ENCODE results near the gene TMPRSS3.

The TMPRSS3 gene

DNA sequence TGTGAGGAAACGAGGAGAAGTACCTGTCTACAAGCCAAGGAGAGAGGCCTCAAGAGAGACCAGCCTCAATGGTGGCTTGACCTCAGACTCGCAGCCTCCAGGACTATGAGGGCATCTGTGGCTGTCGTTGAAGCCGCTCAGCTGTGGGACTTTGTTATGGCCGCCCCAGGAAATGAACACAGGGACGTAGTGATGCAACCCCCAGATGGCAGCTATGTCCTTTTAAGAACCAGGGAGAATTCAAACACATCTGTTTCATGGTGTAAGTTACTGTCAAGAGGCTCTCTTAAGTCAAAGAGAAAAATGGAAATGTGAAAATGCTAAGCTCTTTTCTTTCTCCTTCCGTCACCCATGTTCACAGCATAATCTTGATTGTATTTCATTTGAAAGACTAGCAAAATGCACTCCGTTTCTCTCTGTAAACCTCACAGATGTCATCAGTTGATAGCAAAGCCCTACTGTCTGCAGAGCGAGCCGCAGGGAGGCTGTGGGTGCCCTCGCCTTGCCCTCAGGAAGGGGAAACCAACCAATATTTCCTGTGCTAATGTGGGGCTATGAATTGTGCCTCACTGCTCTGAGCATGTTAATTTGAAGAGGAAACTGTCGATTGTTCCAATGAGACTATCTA, 29.2 kb upstream of the TMPRSS3 start:
- Mint-ChIP-seq H3K4me3 (peak overlapping the region; percentile 80 to 85), H3K36me3 (ENCODE audit: insufficient read depth) (peaks cover 65% of the 10 kb centered on the region), H3K27ac (peak overlapping the region; percentile 64 to 91), H3K27me3 (no peaks in the 10 kb centered on the region), H3K9me3 (no peaks in the 10 kb centered on the region), H3K4me1 (ENCODE audit: low read depth in 2 of 2) (peaks cover 65 to 68% of the 10 kb centered on the region in 2 donors)
- peak; percentile 85 for ATAC-seq (replicated peaks)
- DNase-seq = peak; percentile 80 to 86 (median 82)

DNA sequence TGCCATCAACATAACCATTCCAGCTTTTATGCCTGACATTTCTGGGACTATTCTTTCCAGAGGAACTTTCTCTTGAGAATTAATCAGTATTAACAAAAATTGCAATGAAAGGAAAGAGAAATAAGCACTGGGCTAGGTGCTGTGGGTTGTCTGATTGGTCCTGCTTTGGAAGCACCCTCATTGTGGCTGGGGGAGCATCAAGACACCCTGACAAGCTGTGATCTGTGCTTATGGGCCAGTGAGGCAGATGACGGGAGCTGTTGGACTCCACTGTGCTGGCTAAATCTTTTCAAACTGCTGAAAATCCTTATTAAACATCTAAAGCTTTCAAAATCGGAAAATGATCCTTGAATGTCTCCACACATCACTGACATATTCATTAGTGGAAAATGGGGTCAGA, 27.8 kb upstream of the TMPRSS3 start:
- DNase-seq (no peak), ATAC-seq (replicated peaks) (no peak)
- Mint-ChIP-seq H3K4me1 (ENCODE audit: low read depth in 2 of 2) (peaks cover 69 to 82% of the 10 kb centered on the region in 2 donors), H3K9me3 (no peaks in the 10 kb centered on the region), H3K27ac (peak overlapping the region; percentile 64 to 91), H3K36me3 (ENCODE audit: insufficient read depth) (peaks cover 78% of the 10 kb centered on the region), H3K4me3 (peak overlapping the region; percentile 80 to 85), H3K27me3 (no peaks in the 10 kb centered on the region)

DNA sequence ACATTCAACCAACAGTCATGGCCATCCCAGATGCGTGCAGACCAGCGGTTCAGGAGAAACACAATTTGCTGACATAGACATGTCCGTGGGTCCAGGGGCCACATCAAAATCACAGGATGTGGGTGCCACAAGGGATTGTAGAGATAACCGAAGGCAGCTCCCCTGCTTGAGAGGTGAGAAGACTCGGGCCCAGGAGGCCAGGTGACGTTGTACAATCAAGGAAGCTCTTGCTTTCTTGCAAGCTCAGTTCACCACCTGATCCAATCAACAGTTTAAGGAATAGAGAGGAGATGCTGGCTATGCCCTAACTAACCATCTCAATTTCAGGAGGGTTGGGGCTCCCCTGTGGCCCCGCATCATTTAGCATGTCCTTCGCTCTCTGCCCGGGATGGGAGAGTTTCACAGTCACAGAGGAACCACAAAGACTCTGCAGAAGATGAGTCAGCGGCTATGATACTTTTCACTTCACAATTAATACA, 27.4 kb upstream of the TMPRSS3 start:
- H3K36me3 Mint-ChIP-seq (ENCODE audit: insufficient read depth) = peaks cover 83% of the 10 kb centered on the region
- DNase-seq = peak; percentile 46 to 53 (median 50)
- H3K4me3 Mint-ChIP-seq = peak overlapping the region; percentile 80 to 85
- H3K27ac Mint-ChIP-seq = peak overlapping the region; percentile 64 to 91
- peaks cover 69 to 84% of the 10 kb centered on the region in 2 donors for H3K4me1 Mint-ChIP-seq (ENCODE audit: low read depth in 2 of 2)
- H3K9me3 Mint-ChIP-seq = no peaks in the 10 kb centered on the region
- peak; percentile 34 for ATAC-seq (replicated peaks)
- H3K27me3 Mint-ChIP-seq = no peaks in the 10 kb centered on the region

DNA sequence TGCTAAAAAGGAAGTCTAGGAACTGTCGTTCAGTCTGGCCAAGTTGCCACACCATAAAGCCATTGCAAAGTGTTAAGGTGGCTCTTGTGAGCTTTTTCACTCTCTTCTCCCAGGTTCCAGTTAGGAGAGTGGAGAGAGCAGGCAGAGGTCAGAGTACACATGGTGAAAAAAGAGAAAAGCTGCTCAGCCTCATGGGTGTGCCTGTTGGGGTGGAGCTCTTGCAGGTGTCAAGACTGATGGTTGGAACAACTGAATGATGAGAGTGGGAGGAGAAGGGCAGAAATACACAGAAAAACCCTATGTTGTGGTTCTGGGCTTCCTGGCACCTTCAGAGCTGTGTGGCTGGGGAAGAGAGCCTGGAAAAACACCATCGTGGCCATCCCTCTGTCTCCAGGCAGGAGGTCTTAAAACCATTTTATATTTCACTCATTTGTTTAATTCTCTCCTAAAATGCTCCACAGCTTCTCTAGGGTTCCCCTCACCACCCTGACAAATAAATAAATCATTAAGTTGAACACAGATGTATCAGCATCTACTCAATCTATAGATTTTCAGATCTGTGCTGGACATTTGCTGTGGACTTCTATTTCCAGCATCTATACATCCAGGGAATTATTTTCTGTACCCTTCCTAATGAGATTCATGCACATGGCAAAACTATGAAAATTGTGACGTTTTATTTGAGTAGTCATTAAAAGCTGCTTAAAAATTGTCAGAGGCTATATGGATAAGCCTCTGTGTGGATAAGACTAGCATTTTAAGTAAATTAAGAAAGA, 25.4 kb upstream of the TMPRSS3 start:
- Mint-ChIP-seq H3K4me1 (ENCODE audit: low read depth in 2 of 2) (peaks cover 63 to 78% of the 10 kb centered on the region in 2 donors), H3K36me3 (ENCODE audit: insufficient read depth) (peaks cover 87% of the 10 kb centered on the region), H3K4me3 (peak overlapping the region; percentile 34 to 43), H3K27me3 (no peaks in the 10 kb centered on the region), H3K27ac (peak overlapping the region in 1 of 2 donors; percentile 83), H3K9me3 (no peaks in the 10 kb centered on the region)
- ATAC-seq (replicated peaks) (no peak), DNase-seq (no peak)

DNA sequence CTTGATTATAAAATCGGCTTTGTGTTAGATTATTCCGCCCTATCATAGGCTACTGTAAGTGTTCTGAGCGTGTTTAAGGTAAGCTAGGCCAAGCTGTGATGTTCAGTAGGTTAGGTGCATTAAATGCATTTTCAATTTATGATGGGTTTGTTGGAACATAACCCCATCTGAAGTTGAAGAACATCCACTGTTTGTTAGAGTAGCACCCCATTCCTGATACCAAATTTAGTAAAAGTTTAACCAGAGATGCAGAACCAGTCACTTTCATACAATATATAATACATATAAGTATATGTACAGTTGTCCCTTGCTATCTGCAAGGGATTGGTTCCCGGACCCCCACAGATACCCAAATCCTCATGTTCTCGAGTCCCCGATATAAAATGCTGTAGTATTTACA, 24.0 kb upstream of the TMPRSS3 start:
- H3K27me3 Mint-ChIP-seq = no peaks in the 10 kb centered on the region
- peaks cover 91% of the 10 kb centered on the region for H3K36me3 Mint-ChIP-seq (ENCODE audit: insufficient read depth)
- DNase-seq = no peak
- no peaks in the 10 kb centered on the region for H3K9me3 Mint-ChIP-seq
- H3K27ac Mint-ChIP-seq = no peak overlapping the region
- no peak overlapping the region for H3K4me3 Mint-ChIP-seq
- H3K4me1 Mint-ChIP-seq (ENCODE audit: low read depth in 2 of 2) = peaks cover 63 to 79% of the 10 kb centered on the region in 2 donors
- ATAC-seq (replicated peaks) = no peak

DNA sequence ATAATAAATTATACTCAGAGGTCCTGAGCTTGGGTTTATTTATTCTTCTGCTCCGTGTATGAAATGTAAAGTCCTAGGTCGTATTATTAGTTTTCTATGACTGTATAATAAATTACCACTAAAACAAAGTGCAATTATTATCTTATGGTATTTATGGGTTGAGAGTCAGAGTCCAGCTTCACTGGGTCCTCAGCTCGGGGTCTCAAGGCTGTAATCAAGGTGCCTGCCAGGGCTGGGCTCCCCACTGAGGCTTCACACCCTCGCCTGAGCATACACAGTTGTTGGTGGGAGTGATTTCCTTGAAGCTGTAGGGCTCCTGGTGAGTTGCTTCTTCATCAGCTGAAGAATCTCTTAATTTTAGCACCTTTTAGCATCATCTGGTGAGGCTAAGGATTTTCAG, 23.0 kb upstream of the TMPRSS3 start:
- Mint-ChIP-seq H3K27me3 (no peaks in the 10 kb centered on the region), H3K4me1 (ENCODE audit: low read depth in 2 of 2) (peaks cover 64 to 79% of the 10 kb centered on the region in 2 donors), H3K9me3 (no peaks in the 10 kb centered on the region), H3K36me3 (ENCODE audit: insufficient read depth) (peaks cover 92% of the 10 kb centered on the region), H3K27ac (peak overlapping the region in 1 of 2 donors; percentile 63), H3K4me3 (no peak overlapping the region)
- ATAC-seq (replicated peaks) = no peak
- DNase-seq = no peak

DNA sequence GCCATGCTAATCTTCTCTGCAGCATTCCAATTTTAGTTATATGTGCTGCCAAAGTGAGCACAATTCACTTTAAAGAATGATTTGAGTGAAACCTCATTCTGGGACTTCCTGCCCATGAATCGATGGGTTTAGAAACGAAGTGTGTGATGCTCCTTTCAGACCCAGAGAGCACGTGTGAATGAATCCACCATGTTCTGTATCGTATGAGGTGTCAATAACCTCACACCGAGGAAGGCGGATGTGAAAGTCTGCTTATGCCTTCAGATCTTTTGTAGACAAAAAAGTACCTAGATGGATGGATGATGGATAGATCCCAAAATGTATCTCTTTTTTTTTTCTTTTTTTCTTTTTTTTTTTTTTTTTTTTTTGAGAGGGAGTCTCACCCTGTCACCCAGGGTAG, 21.7 kb upstream of the TMPRSS3 start:
- H3K9me3 Mint-ChIP-seq = no peaks in the 10 kb centered on the region

DNA sequence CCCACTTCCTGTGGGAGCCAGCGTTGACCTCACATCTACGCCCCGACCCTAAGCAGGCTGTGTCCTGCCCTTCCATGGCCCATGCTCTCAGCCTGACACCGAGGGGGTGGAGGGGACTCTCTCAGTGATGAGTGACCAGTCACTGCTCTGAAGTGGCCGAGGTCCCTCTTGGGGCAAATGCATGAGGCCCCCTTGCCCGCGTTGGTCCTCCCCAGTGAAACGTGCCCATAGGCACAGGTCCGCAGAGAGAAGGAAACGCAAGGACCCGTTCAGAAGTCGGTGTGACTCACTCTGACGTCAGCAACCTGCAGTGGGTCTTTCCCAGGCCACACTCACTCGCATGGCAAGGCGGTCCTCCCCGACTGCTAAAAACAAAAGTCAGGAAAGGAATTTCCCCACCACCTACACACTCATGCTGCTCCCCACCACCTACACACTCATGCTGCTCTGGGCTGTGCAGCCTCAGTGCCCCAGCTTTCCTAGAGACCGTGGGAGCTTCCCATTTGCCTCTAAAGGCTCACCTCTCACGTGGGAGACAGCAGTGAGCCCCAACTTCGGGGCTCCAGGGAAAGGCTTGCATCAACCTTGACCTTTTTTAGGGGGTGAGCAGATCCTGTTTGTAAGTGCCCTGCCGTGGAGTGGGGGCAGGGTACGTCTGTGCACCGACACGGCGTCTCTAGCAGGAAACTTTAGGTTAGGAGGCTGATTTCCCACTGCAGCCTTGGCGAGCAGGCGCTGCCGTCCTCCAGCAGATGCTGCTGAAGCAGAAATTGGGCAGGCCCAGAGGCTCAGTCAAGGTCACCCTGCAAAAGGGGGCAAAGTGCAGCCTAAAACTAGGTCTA, 19.3 kb upstream of the TMPRSS3 start:
- Mint-ChIP-seq H3K4me3 (peak overlapping the region; percentile 76 to 83), H3K27me3 (no peaks in the 10 kb centered on the region), H3K9me3 (no peaks in the 10 kb centered on the region), H3K36me3 (ENCODE audit: insufficient read depth) (peaks cover 69% of the 10 kb centered on the region), H3K27ac (peak overlapping the region in 1 of 2 donors; percentile 100), H3K4me1 (ENCODE audit: low read depth in 2 of 2) (peaks cover 43 to 57% of the 10 kb centered on the region in 2 donors)
- peak; percentile 89 for ATAC-seq (replicated peaks)
- peak; percentile 80 to 83 (median 82) for DNase-seq

More for the DNA sequence above, 21.7 kb upstream of the TMPRSS3 start:
- Mint-ChIP-seq H3K4me1 (ENCODE audit: low read depth in 2 of 2) (peaks cover 57 to 78% of the 10 kb centered on the region in 2 donors), H3K4me3 (peak overlapping the region; percentile 12 to 62), H3K27ac (no peak overlapping the region), H3K27me3 (no peaks in the 10 kb centered on the region), H3K36me3 (ENCODE audit: insufficient read depth) (peaks cover 87% of the 10 kb centered on the region)
- peak; percentile 45 for ATAC-seq (replicated peaks)
- peak; percentile 30 to 56 (median 34) for DNase-seq

DNA sequence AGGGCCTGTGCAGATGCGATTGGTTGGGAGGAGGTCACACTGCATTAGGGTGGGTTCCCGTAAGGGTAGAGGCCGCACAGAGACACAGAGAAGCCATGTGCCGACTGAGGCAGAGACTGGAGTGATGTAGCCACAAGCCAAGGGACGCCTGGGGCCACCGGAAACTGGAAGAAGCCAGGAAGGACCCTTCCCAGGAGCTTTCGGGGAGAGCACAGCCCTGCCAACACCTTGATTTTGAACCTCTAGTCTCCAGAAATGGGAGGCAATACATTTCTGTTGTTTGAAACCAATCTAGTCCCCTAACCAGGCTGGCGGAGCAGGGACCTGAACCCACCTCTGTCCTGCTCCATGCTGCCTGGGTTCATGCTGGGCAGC, 18.7 kb upstream of the TMPRSS3 start:
- ATAC-seq (replicated peaks) (no peak), DNase-seq (no peak)
- no peaks in the 10 kb centered on the region for H3K27me3 Mint-ChIP-seq
- H3K36me3 Mint-ChIP-seq (ENCODE audit: insufficient read depth) = peaks cover 63% of the 10 kb centered on the region
- H3K27ac Mint-ChIP-seq = peak overlapping the region in 1 of 2 donors; percentile 100
- H3K4me1 Mint-ChIP-seq (ENCODE audit: low read depth in 2 of 2) = peaks cover 47 to 52% of the 10 kb centered on the region in 2 donors
- H3K4me3 Mint-ChIP-seq = peak overlapping the region; percentile 76 to 83
- no peaks in the 10 kb centered on the region for H3K9me3 Mint-ChIP-seq

DNA sequence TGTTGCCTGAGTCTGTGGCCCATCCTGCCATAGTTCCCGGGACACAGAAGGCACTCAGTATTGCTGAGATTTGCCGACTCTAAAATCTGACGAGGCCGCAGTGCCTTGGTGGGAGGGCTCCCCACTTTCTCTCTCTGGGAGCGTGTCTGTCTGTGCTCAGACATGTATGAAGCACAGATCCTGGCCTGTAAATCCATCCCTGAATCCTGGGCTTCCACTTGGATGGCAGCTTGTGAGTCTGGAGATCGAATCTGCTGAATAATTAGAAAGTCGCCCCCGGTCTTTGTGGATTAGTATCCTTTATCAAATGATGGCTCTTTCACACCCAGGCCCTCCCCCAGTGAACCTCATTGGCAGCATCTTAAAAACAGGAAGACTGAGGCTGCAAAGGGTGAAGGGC, 18.2 kb upstream of the TMPRSS3 start:
- Mint-ChIP-seq H3K9me3 (no peaks in the 10 kb centered on the region), H3K4me3 (peak overlapping the region; percentile 76 to 83), H3K27ac (peak overlapping the region in 1 of 2 donors; percentile 100), H3K4me1 (ENCODE audit: low read depth in 2 of 2) (peaks cover 49 to 50% of the 10 kb centered on the region in 2 donors), H3K36me3 (ENCODE audit: insufficient read depth) (peaks cover 58% of the 10 kb centered on the region), H3K27me3 (no peaks in the 10 kb centered on the region)
- DNase-seq (no peak), ATAC-seq (replicated peaks) (no peak)

DNA sequence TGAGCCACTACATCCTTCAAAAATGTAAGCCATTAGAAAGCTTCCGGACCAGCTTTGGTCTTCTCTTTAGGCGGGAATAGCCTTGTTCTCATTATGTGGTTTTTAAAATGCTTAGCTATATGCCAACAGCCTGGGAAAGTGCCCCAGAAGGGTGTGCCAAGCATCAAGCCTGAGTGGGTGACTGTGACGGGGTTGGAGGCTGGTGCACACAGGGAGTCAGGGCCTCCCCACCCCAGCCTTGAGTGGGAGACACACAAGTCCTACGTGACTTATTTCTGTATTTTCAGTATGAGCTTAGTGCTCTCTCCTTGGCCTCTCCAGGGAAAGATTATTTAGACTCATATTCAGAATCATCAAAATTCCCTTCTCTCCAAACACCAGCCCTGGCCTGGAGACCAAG, 17.6 kb upstream of the TMPRSS3 start:
- Mint-ChIP-seq H3K27ac (peak overlapping the region in 1 of 2 donors; percentile 100), H3K4me3 (peak overlapping the region; percentile 34 to 83)
- no peak for DNase-seq

DNA sequence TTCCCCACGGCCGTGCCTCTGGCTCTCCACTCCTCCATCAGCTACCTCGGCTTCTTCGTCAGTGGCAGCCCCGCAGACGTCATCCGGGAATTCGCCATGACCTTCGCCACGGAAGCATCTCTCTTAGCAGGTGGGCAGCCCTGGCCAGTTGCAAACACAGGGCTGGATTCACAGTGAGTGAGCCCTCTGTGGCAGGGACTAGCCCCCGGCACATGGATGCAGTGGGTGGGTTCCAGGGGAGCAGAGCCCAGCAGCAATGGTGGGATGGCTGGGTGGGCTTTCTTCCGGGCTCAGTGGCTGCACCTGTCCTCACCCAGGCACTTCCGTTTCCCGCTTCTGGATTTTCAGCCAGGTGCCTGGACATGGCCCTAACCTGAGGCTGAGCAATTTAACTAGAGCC, 17.2 kb upstream of the TMPRSS3 start:
- H3K9me3 Mint-ChIP-seq = no peaks in the 10 kb centered on the region
- peak overlapping the region; percentile 34 to 83 for H3K4me3 Mint-ChIP-seq
- no peaks in the 10 kb centered on the region for H3K27me3 Mint-ChIP-seq
- H3K27ac Mint-ChIP-seq = peak overlapping the region in 1 of 2 donors; percentile 100
- peaks cover 48 to 49% of the 10 kb centered on the region in 2 donors for H3K4me1 Mint-ChIP-seq (ENCODE audit: low read depth in 2 of 2)
- no peak for ATAC-seq (replicated peaks)
- peaks cover 48% of the 10 kb centered on the region for H3K36me3 Mint-ChIP-seq (ENCODE audit: insufficient read depth)
- DNase-seq = no peak

More for the DNA sequence above, 17.6 kb upstream of the TMPRSS3 start:
- ATAC-seq (replicated peaks) = no peak
- Mint-ChIP-seq H3K4me1 (ENCODE audit: low read depth in 2 of 2) (peaks cover 46 to 47% of the 10 kb centered on the region in 2 donors), H3K27me3 (no peaks in the 10 kb centered on the region), H3K9me3 (no peaks in the 10 kb centered on the region), H3K36me3 (ENCODE audit: insufficient read depth) (peaks cover 52% of the 10 kb centered on the region)

DNA sequence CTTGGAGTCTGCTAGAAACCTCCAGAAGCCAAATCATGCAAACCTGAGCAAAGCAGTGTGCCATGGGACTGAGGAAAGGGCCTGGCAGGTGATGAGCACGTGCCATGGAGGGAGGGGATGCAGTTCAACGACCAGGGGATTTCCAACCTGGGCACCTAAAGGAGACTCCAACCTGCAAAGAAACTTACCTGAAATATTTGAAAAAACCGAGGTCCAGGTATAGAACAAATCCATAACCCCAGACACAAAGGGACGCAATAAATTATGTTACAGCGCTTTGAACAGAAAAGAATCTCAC, 16.7 kb upstream of the TMPRSS3 start:
- Mint-ChIP-seq H3K9me3 (no peaks in the 10 kb centered on the region), H3K27me3 (no peaks in the 10 kb centered on the region), H3K4me3 (peak overlapping the region in 1 of 2 donors; percentile 30), H3K36me3 (ENCODE audit: insufficient read depth) (peaks cover 43% of the 10 kb centered on the region), H3K4me1 (ENCODE audit: low read depth in 2 of 2) (peaks cover 52 to 54% of the 10 kb centered on the region in 2 donors), H3K27ac (no peak overlapping the region)
- no peak for ATAC-seq (replicated peaks)
- no peak for DNase-seq
